GM04503 (cell line): ENCODE measurements around the gene BOLA2.
"Not testable (repeated sequence)": the region's sequence is repeated elsewhere in the genome, so short reads cannot be mapped to it uniquely, and the experiment has no call there.

ENCODE experiments used
- DNase-seq: peaks from one replicate; pipeline ENCODE4 v3.0.0-alpha.2; 2012; ENCODE audit warnings: low read depth

BOLA2 gene

GRCh38 chr16:29454269-29454668, at the start of gene BOLA2, which contains the start of gene SLX1B:
BOLA2 (minus strand) TSS chr16:29454351; CDS start chr16:29454253, 98 bp downstream.
SLX1B (plus strand) TSS chr16:29454533.
- not testable (repeated sequence) for DNase-seq

- DNase-seq = not testable (repeated sequence)
Observed at GRCh38 chr16:29482276-29482675, 28.1 kb upstream of the BOLA2 start.

- DNase-seq = not testable (repeated sequence)
Observed at GRCh38 chr16:29472065-29472464, 17.9 kb upstream of the BOLA2 start.

DNA sequence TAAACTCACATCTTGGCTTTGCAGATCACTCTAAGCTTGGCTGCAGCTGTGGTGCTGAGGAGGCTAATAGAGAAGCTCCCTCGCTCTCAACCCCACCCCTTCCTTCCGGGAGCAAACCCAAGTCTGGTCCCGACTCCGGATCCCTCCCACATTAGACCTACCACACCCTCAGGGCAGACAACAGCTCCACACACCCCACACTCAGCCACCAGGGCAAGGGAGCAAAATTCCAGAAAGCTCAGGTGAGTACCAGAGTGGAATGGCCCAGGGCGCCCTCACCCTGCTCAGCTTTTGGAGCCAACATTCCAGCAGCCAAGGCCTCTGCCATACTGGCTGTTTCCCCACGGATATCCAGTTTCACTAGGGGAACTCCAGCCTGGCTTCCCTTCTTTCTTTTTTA, 15.5 kb upstream of the BOLA2 start:
- not testable (repeated sequence) for DNase-seq

- DNase-seq = not testable (repeated sequence)
Observed at GRCh38 chr16:29467654-29468366, 13.7 kb upstream of the BOLA2 start.

DNA sequence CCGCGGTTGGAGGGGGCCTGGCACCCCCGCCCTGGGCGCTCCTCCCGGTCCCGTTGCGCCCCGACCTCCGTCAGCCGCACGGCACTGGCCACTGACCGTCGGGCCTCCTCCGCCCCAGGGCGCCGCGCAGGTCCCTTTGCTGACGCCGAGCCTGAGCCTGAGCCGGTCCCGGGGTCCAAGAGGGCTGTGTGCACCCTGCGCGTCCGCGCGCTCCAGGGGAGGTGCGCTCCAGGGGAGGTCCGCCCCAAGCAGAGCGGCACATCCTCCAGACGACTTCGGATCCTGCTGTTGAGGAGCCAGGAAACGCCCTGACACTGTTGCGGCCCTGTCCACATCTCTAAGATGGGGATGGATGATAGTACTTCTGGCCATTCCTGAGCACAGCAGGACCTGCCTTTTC, 12.8 kb upstream of the BOLA2 start:
- DNase-seq = not testable (repeated sequence)

DNA sequence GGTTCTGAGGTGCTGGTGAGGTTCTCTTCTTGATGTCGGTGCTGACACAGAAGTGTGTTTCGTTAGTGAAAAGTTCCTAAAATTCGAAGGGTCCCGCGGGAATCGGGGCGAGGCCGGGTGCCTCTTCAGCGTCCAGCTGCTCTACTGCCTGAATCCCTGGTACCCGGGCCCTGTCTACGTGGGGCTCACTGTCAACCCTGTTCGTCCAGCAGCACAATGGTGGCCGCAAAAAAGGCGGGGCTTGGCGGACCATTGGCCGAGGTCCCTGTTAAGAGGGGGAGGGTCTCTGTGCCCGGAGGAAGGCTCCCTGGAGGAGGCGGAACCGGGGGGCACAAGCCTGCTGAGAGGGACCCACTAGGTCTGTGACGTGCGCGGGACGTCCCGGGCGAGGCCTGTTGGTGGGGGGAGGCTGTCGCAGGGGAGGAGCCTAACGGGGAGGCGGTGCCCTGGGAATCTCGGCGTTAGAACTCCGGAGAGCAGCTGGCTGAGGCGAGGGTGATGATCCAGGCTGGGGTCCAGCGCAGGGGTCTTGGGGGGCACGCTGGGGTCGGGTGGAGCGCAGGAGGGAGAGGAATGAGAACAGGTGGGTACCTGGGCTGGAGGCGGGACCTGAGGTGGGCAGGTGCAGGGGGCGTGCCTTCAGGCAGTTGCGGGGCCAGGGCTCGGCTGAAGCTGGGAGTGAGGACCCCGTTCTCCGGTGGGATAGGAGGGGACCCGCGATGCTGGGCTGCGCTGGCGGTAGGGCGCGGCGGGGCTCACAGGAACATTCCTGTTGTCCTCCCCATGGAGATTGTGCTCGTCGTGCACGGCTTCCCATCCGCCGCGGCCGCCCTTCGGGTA, 12.1 kb upstream of the BOLA2 start:
- DNase-seq = not testable (repeated sequence)

DNA sequence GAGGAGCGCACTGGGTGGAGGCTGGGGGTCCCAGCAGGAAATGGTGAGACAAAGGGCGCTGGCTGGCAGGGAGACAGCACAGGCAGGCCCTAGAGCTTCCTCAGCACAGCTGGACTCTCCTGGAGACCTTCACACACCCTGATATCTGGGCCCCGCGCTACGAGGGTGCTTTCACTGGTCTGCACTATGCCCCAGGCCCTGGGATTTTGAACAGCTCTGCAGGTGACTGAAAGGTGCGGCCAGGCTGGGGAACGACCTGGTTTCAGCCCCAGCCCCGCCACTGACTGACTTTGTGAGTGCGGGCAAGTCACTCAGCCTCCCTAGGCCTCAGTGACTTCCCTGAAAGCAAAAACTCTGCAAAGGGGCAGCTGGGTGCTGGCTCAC, 6.5 kb upstream of the BOLA2 start:
- DNase-seq = not testable (repeated sequence)

GRCh38 chr16:29459706-29460646, 5.8 kb upstream of the BOLA2 start, which contains the start of gene SULT1A4:
SULT1A4 (plus strand) TSS chr16:29459913; CDS start chr16:29461386, 1,473 bp downstream.
- DNase-seq = not testable (repeated sequence)

DNA sequence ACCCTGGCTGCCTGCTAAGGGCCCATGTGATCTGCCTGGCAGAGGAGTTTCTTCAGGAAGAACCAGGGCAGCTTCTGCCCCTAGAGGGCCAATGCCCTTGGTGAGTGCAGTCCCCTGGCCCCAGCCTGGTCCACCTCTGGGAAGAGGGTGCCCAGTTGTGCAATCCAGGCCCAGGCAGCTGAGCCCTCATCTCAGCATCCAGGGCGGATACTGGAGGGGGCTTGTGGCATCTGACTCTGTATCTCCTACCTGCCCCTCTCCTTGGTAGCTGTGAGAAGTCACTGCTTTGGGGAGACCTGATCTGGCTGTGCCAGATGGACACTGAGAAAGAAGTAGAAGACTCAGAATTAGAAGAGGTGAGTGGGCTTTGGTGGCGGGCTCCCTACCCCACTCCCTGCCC, 3.5 kb upstream of the BOLA2 start:
- DNase-seq = not testable (repeated sequence)

GRCh38 chr16:29454828-29455227, 677 bp upstream of the BOLA2 start:
- not testable (repeated sequence) for DNase-seq

DNA sequence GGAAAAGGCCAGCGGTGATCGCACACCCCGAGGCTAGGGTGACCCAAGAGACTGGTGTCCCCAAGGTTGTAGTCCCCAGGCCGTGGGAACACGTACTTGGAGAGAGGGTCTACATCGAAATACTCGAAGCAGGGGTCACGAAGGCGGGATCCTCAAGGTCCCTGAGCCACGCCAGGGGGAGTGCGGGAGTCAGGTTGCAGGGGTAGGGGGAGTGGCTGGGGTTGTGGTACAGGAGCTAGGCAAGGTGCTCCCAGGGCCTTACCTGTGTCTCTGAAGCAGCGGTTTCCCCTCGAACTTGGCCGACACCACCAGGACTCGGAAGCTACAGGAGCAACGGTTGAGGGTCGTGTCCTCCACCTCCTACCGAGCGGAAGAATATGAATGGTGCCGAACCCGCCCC, 397 bp downstream of the BOLA2 start:
- not testable (repeated sequence) for DNase-seq

GRCh38 chr16:29425390-29425789, 28.8 kb downstream of the BOLA2 start:
- DNase-seq = not testable (repeated sequence)

- DNase-seq = not testable (repeated sequence)
Observed at GRCh38 chr16:29423587-29423986, 30.6 kb downstream of the BOLA2 start.

GRCh38 chr16:29405249-29405648, 48.9 kb downstream of the BOLA2 start:
- not testable (repeated sequence) for DNase-seq
